Urinary bladder (tissue), 4 donors: ENCODE results near the gene MAPRE3. TPM values are rescaled to one million over a fixed set of nuclear protein-coding genes. Genes with fewer than 3 reads are reported as not detected.
A peak's percentile ranks its signal among the peaks of the same experiment; 100 is the strongest.

Source experiments
- DNase-seq: peaks from one replicate; pipeline ENCODE4 v3.0.0-alpha.2; 2015; ENCODE audit errors: extremely low spot score
- H3K27ac ChIP-seq: one replicate; pipeline ENCODE4 v1.5.1; 2013; ENCODE audit warnings: low read depth, mild to moderate bottlenecking, moderate library complexity
- H3K36me3 ChIP-seq: one replicate; pipeline ENCODE4 v1.6.1; 2013; ENCODE audit warnings: mild to moderate bottlenecking, moderate library complexity; ENCODE audit not compliant: insufficient read depth
- H3K4me1 ChIP-seq: one replicate; pipeline ENCODE4 v1.6.1; 2013; ENCODE audit warnings: mild to moderate bottlenecking, moderate library complexity; ENCODE audit not compliant: insufficient read depth
- H3K4me3 ChIP-seq: one replicate; pipeline ENCODE4 v1.5.1; 2013; ENCODE audit warnings: low read depth, low read length
- WGBS: extraction: QIAGEN DNeasy Blood & Tissue Kit; methylation state at CpG from one replicate; pipeline ENCODE4 v1.1.7; 2013; 5-methylcytosine and 5-hydroxymethylcytosine counted together
- polyA plus RNA-seq: library from polyadenylated mRNA; stranded (reverse); fragments of 200-250 nt; gene quantifications from one replicate; pipeline ENCODE4 v1.2.3, GENCODE V29; 2013
- total RNA-seq: library from RNA; depleted of rRNA; stranded (reverse); fragments of >200 nt; gene quantifications from one replicate; pipeline ENCODE4 v1.2.3, GENCODE V29; 2014
- donor health status: healthy with polysubstance abuse.
- donor health status: healthy.

MAPRE3 gene
- total and polyA plus RNA-seq, 2 donors, result 3.2 to 24.4 TPM

- H3K4me3 ChIP-seq, result no peak overlapping the region
- no peaks in the 10 kb centered on the region for H3K4me1 ChIP-seq
- no peaks in the 10 kb centered on the region for H3K36me3 ChIP-seq
- DNase-seq, result no peak
- 86% methylated on average over 11 of the region's 11 CpGs for WGBS
- H3K27ac ChIP-seq, result no peak overlapping the region
Measured at GRCh38 chr2:27053321-27053720, 82.9 kb downstream of the MAPRE3 start.

GRCh38 chr2:27053776-27054175, 83.3 kb downstream of the MAPRE3 start:
- 91% methylated on average over 8 of the region's 8 CpGs for WGBS

GRCh38 chr2:27054721-27055120, 84.3 kb downstream of the MAPRE3 start:
- WGBS, result 94% methylated on average over 11 of the region's 11 CpGs
- Histone ChIP-seq H3K36me3 (no peaks in the 10 kb centered on the region), H3K4me3 (no peak overlapping the region), H3K27ac (no peak overlapping the region), H3K4me1 (no peaks in the 10 kb centered on the region)
- DNase-seq, result no peak

More at GRCh38 chr2:27053776-27054175, 83.3 kb downstream of the MAPRE3 start:
- DNase-seq, result no peak
- Histone ChIP-seq H3K27ac (no peak overlapping the region), H3K4me3 (no peak overlapping the region), H3K36me3 (no peaks in the 10 kb centered on the region), H3K4me1 (no peaks in the 10 kb centered on the region)

GRCh38 chr2:27057184-27057583, 86.7 kb downstream of the MAPRE3 start:
- Histone ChIP-seq H3K4me1 (no peaks in the 10 kb centered on the region), H3K4me3 (no peak overlapping the region), H3K27ac (no peak overlapping the region), H3K36me3 (no peaks in the 10 kb centered on the region)
- no peak for DNase-seq
- WGBS, result 93% methylated on average over 6 of the region's 6 CpGs

GRCh38 chr2:27058210-27058609, 87.8 kb downstream of the MAPRE3 start:
- Histone ChIP-seq H3K27ac (no peak overlapping the region), H3K36me3 (no peaks in the 10 kb centered on the region), H3K4me1 (no peaks in the 10 kb centered on the region), H3K4me3 (no peak overlapping the region)
- WGBS, result 89% methylated on average over 10 of the region's 10 CpGs
- no peak for DNase-seq

GRCh38 chr2:27059141-27059820, 88.8 kb downstream of the MAPRE3 start:
- Histone ChIP-seq H3K4me1 (no peaks in the 10 kb centered on the region), H3K36me3 (no peaks in the 10 kb centered on the region), H3K4me3 (no peak overlapping the region), H3K27ac (no peak overlapping the region)
- 78% methylated on average over 15 of the region's 15 CpGs for WGBS
- no peak for DNase-seq

GRCh38 chr2:27060323-27060722, 89.9 kb downstream of the MAPRE3 start:
- Histone ChIP-seq H3K4me3 (no peak overlapping the region), H3K4me1 (no peaks in the 10 kb centered on the region), H3K36me3 (no peaks in the 10 kb centered on the region), H3K27ac (no peak overlapping the region)
- no peak for DNase-seq
- 92% methylated on average over 3 of the region's 3 CpGs for WGBS

- Histone ChIP-seq H3K27ac (no peak overlapping the region), H3K4me1 (no peaks in the 10 kb centered on the region), H3K36me3 (no peaks in the 10 kb centered on the region), H3K4me3 (no peak overlapping the region)
- 87% methylated on average over 3 of the region's 3 CpGs for WGBS
- no peak for DNase-seq
Measured at GRCh38 chr2:27065128-27065527, 94.7 kb downstream of the MAPRE3 start.

GRCh38 chr2:27067385-27067784, 96.9 kb downstream of the MAPRE3 start:
- no peaks in the 10 kb centered on the region for H3K36me3 ChIP-seq
- H3K4me1 ChIP-seq, result no peaks in the 10 kb centered on the region
- 88% methylated on average over 5 of the region's 5 CpGs for WGBS

GRCh38 chr2:27069436-27069835, 99.0 kb downstream of the MAPRE3 start:
- H3K4me1 ChIP-seq, result no peaks in the 10 kb centered on the region
- DNase-seq, result no peak

More at GRCh38 chr2:27067385-27067784, 96.9 kb downstream of the MAPRE3 start:
- Histone ChIP-seq H3K4me3 (no peak overlapping the region), H3K27ac (no peak overlapping the region)
- DNase-seq, result no peak

GRCh38 chr2:27069961-27070618, 99.7 kb downstream of the MAPRE3 start:
- Histone ChIP-seq H3K36me3 (no peaks in the 10 kb centered on the region), H3K4me1 (no peaks in the 10 kb centered on the region), H3K27ac (no peak overlapping the region), H3K4me3 (peak overlapping the region; percentile 76)
- WGBS, result 78% methylated on average over 8 of the region's 8 CpGs
- no peak for DNase-seq

More at GRCh38 chr2:27069436-27069835, 99.0 kb downstream of the MAPRE3 start:
- Histone ChIP-seq H3K27ac (no peak overlapping the region), H3K36me3 (no peaks in the 10 kb centered on the region), H3K4me3 (no peak overlapping the region)
- WGBS, result 92% methylated on average over 6 of the region's 6 CpGs

- H3K27ac ChIP-seq, result peak overlapping the region; percentile 79
- no peaks in the 10 kb centered on the region for H3K36me3 ChIP-seq
- no peak for DNase-seq
- 4% methylated on average over 11 of the region's 11 CpGs for WGBS
- no peaks in the 10 kb centered on the region for H3K4me1 ChIP-seq
- H3K4me3 ChIP-seq, result peak overlapping the region; percentile 76
Measured at GRCh38 chr2:27070653-27071276, 100.3 kb downstream of the MAPRE3 start.

GRCh38 chr2:27071277-27071989, 101.0 kb downstream of the MAPRE3 start, which contains the start of gene OST4:
OST4 (minus strand) TSS chr2:27071654.
- under 1% methylated on average over 86 of the region's 86 CpGs for WGBS
- H3K36me3 ChIP-seq, result no peaks in the 10 kb centered on the region
- peak; percentile 66 for DNase-seq
- H3K27ac ChIP-seq, result peak within 1 kb of the TSS; percentile 97
- peak within 1 kb of the TSS; percentile 76 for H3K4me3 ChIP-seq
- H3K4me1 ChIP-seq, result no peaks in the 10 kb centered on the region
